ENCODE results near the gene SEPTIN5. TPM values are rescaled to one million over a fixed set of nuclear protein-coding genes. Genes with fewer than 3 reads are reported as not detected.

The SEPTIN5 gene
- total and polyA plus RNA-seq, 9 of the 15 experiments (the other 6 are each of a cell fraction or from before 2014, with no cell fraction given): 0.03 to 195 (median 119) TPM

DNA sequence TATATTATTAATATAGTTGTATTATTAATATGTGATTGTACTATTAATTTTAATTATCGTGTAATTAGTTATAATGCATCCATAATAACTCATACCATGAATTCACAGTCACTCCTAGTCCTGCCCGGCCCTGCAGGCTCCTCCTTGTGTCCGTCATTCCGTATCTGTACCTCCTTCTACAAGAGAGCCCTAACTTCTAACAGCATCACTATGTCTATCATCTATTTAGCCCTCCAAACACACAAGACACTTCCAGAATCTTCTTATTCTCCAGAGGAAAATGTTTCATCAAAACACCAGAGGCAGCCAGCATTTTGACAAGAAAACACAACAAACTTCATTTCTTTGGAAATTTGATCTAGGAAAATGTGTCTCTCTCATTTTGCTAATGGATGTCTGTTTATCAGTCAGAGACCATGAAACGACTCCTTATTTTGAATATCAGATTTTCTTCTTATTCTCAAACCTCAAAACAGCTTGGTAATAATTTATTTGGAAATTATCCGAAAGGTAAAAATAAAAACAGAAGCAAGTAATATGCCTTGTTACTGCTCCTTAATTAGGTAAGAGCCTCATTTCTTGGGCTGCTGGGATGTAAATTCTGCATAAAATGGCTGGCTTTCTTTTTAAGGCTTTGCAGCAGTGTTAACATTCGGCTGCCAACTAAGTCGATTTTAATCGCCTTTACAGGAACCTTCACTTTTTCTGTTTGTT, 23.1 kb upstream of the SEPTIN5 start (continued):
- TF ChIP-seq, protein P1, sequence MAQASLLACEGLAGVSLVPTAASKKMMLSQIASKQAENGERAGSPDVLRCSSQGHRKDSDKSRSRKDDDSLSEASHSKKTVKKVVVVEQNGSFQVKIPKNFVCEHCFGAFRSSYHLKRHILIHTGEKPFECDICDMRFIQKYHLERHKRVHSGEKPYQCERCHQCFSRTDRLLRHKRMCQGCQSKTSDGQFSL (CRISPR knock-in tag; IDR thresholded peaks at IDR 0.05): no peak
- TF ChIP-seq, protein P1 (tag; IDR thresholded peaks at IDR 0.05): no peak
- TF ChIP-seq STAT5B (CRISPR knock-in tag; IDR thresholded peaks at IDR 0.05) (0 out of 2 replicates have a peak, but pooled peaks have one; percentile 41), LEF1 (IDR thresholded peaks at IDR 0.05) (no peak; the same call in 1 of the 2 replicates), MED1 (CRISPR knock-in tag; IDR thresholded peaks at IDR 0.05; ENCODE audit: borderline replicate concordance) (no peak), MTA3 (IDR thresholded peaks at IDR 0.05; ENCODE audit: borderline replicate concordance) (no peak), FOSL1 (tag; conservative IDR thresholded peaks at IDR 0.05) (0 out of 2 replicates have a peak, but pooled peaks have one; percentile 30), NCOA4 (IDR thresholded peaks at IDR 0.05; ENCODE audit: partially characterized antibody) (peak; percentile 29), TSC22D4 (tag; IDR thresholded peaks at IDR 0.05) (no peak), DDX20 (tag; IDR thresholded peaks at IDR 0.05; ENCODE audit: low read depth) (0 out of 2 replicates have a peak, but pooled peaks have one; percentile 45), ARNT (IDR thresholded peaks at IDR 0.05) (peak in 1 of 2 experiments; percentile 42; a peak in 1 of 4 replicates), PML (IDR thresholded peaks at IDR 0.05; ENCODE audit: low read length) (peak; percentile 38; the same call in 1 of the 2 replicates), GABPA (tag; conservative IDR thresholded peaks at IDR 0.05; ENCODE audit: low read depth) (peak; percentile 43; the same call in 1 of the 2 replicates), PURB (CRISPR knock-in tag; IDR thresholded peaks at IDR 0.05; ENCODE audit: low read depth) (no peak), CBX2 (IDR thresholded peaks at IDR 0.05; ENCODE audit: insufficient read depth, low read length, poor library complexity, severe bottlenecking) (peak; percentile 73), RNF2 (IDR thresholded peaks at IDR 0.05) (no peak), RFX1 (IDR thresholded peaks at IDR 0.05) (no peak), KDM5B (IDR thresholded peaks at IDR 0.05; ENCODE audit: insufficient replicate concordance, low read depth, low read length) (no peak), BHLHE40 (IDR thresholded peaks at IDR 0.05; ENCODE audit: low read length) (no peak)
- TF ChIP-seq, protein P2, sequence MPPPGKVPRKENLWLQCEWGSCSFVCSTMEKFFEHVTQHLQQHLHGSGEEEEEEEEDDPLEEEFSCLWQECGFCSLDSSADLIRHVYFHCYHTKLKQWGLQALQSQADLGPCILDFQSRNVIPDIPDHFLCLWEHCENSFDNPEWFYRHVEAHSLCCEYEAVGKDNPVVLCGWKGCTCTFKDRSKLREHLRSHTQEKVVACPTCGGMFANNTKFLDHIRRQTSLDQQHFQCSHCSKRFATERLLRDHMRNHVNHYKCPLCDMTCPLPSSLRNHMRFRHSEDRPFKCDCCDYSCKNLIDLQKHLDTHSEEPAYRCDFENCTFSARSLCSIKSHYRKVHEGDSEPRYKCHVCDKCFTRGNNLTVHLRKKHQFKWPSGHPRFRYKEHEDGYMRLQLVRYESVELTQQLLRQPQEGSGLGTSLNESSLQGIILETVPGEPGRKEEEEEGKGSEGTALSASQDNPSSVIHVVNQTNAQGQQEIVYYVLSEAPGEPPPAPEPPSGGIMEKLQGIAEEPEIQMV (tag; conservative IDR thresholded peaks at IDR 0.05; ENCODE audit: low read depth): no peak
- TF ChIP-seq, protein P3, sequence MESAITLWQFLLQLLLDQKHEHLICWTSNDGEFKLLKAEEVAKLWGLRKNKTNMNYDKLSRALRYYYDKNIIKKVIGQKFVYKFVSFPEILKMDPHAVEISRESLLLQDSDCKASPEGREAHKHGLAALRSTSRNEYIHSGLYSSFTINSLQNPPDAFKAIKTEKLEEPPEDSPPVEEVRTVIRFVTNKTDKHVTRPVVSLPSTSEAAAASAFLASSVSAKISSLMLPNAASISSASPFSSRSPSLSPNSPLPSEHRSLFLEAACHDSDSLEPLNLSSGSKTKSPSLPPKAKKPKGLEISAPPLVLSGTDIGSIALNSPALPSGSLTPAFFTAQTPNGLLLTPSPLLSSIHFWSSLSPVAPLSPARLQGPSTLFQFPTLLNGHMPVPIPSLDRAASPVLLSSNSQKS (CRISPR knock-in tag; IDR thresholded peaks at IDR 0.05): no peak
- TF ChIP-seq, protein P4, sequence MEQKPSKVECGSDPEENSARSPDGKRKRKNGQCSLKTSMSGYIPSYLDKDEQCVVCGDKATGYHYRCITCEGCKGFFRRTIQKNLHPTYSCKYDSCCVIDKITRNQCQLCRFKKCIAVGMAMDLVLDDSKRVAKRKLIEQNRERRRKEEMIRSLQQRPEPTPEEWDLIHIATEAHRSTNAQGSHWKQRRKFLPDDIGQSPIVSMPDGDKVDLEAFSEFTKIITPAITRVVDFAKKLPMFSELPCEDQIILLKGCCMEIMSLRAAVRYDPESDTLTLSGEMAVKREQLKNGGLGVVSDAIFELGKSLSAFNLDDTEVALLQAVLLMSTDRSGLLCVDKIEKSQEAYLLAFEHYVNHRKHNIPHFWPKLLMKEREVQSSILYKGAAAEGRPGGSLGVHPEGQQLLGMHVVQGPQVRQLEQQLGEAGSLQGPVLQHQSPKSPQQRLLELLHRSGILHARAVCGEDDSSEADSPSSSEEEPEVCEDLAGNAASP (IDR thresholded peaks at IDR 0.05): no peak
- TF ChIP-seq, protein P5, sequence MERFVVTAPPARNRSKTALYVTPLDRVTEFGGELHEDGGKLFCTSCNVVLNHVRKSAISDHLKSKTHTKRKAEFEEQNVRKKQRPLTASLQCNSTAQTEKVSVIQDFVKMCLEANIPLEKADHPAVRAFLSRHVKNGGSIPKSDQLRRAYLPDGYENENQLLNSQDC (CRISPR knock-in tag; IDR thresholded peaks at IDR 0.05): peak; percentile 62; the same call in 1 of the 2 replicates
